ENCODE measurements around the gene CDC45. TPM values are rescaled to one million over a fixed set of nuclear protein-coding genes. Genes with fewer than 3 reads are reported as not detected.

The CDC45 gene
- total and polyA plus RNA-seq, 9 donors: 0.46 to 2.2 (median 1.1) TPM; not detected in 3

GRCh38 chr22:19506212-19506611 lies 26.5 kb downstream of the CDC45 start:
- intact Hi-C loops (cut with DNase I): no loop called here
- WGBS, 3 donors: 85 to 87% (median 85%) methylated on average over 10 of the region's 10 CpGs
- H3K36me3 ChIP-seq: no peaks in the 10 kb centered on the region
- no peak for TF ChIP-seq CTCF (IDR thresholded peaks at IDR 0.05)
- no peak for TF ChIP-seq EP300 (IDR thresholded peaks at IDR 0.05)
- no peak overlapping the region for H3K4me3 ChIP-seq
- no peaks in the 10 kb centered on the region for H3K27me3 ChIP-seq
- H3K9me3 ChIP-seq: no peaks in the 10 kb centered on the region
- no peaks in the 10 kb centered on the region for H3K4me1 ChIP-seq (ENCODE audit: insufficient read depth)
- H3K27ac ChIP-seq: no peak overlapping the region
- DNase-seq: no peak

GRCh38 chr22:19507534-19507861 lies 27.8 kb downstream of the CDC45 start:
- 95 to 99% (median 97%) methylated on average over 4 of the region's 4 CpGs for WGBS, 3 donors

GRCh38 chr22:19508024-19508776 lies 28.5 kb downstream of the CDC45 start:
- TF ChIP-seq EP300 (IDR thresholded peaks at IDR 0.05) (no peak), POLR2A (IDR thresholded peaks at IDR 0.05) (no peak)
- Histone ChIP-seq H3K27me3 (no peaks in the 10 kb centered on the region), H3K36me3 (no peaks in the 10 kb centered on the region), H3K4me1 (ENCODE audit: insufficient read depth) (no peaks in the 10 kb centered on the region), H3K4me3 (no peak overlapping the region), H3K27ac (no peak overlapping the region), H3K9me3 (no peaks in the 10 kb centered on the region)
- WGBS, 3 donors: 94 to 95% (median 94%) methylated on average over 10 of the region's 10 CpGs
- DNase-seq: no peak
- intact Hi-C loops (cut with DNase I): no loop called here

More at GRCh38 chr22:19507534-19507861, 27.8 kb downstream of the CDC45 start:
- Histone ChIP-seq H3K27ac (no peak overlapping the region), H3K36me3 (no peaks in the 10 kb centered on the region), H3K9me3 (no peaks in the 10 kb centered on the region), H3K27me3 (no peaks in the 10 kb centered on the region), H3K4me1 (ENCODE audit: insufficient read depth) (no peaks in the 10 kb centered on the region), H3K4me3 (no peak overlapping the region)
- intact Hi-C loops (cut with DNase I): no loop called here
- TF ChIP-seq EP300 (IDR thresholded peaks at IDR 0.05) (no peak), CTCF (IDR thresholded peaks at IDR 0.05) (no peak), POLR2A (IDR thresholded peaks at IDR 0.05) (no peak)
- no peak for DNase-seq

- H3K36me3 ChIP-seq: no peaks in the 10 kb centered on the region
- intact Hi-C loops (cut with DNase I): no loop called here
- 70 to 79% (median 78%) methylated on average over 3 of the region's 3 CpGs for WGBS, 3 donors
These were observed 29.5 kb downstream of the CDC45 start for GRCh38 chr22:19509191-19509590.

More at GRCh38 chr22:19509191-19509590, 29.5 kb downstream of the CDC45 start:
- no peaks in the 10 kb centered on the region for H3K27me3 ChIP-seq
- DNase-seq: no peak
- TF ChIP-seq POLR2A (IDR thresholded peaks at IDR 0.05) (no peak), CTCF (IDR thresholded peaks at IDR 0.05) (no peak), EP300 (IDR thresholded peaks at IDR 0.05) (no peak)
- no peaks in the 10 kb centered on the region for H3K9me3 ChIP-seq
- H3K4me3 ChIP-seq: no peak overlapping the region
- H3K4me1 ChIP-seq (ENCODE audit: insufficient read depth): no peaks in the 10 kb centered on the region
- H3K27ac ChIP-seq: no peak overlapping the region

Measured in ovary (tissue), 9 donors.